Neural cell (in vitro differentiated cells): ENCODE measurements around the gene MGME1.

Source experiments
- CTCF ChIP-seq: fragments of 450-650 bp; IDR thresholded peaks from 2 replicates; pipeline ENCODE4 v1.5.1; 2014; ENCODE audit warnings: antibody characterized with exemption, mild to moderate bottlenecking, moderate library complexity; ENCODE audit not compliant: poor library complexity, severe bottlenecking
- EZH2 ChIP-seq: fragments of 200-600, 300-800 bp; shearing (Covaris generic), sonication (generic); IDR thresholded peaks from 2 replicates; pipeline ENCODE4 v1.6.1; 2014; ENCODE audit warnings: antibody characterized with exemption, low read length, borderline replicate concordance, mild to moderate bottlenecking; ENCODE audit not compliant: insufficient read depth, poor library complexity, severe bottlenecking
- POLR2AphosphoS5 ChIP-seq: IDR thresholded peaks from 2 replicates; pipeline ENCODE4 v1.6.1; 2012

GRCh38 chr20:17968366-17969277 lies at the start of gene MGME1, which contains the start of gene SNX5:
- peak; percentile 69 for TF ChIP-seq POLR2AphosphoS5
- no peak for TF ChIP-seq CTCF
- no peak for TF ChIP-seq EZH2
